Common myeloid progenitor, CD34-positive (primary cell): Measurements from ENCODE around the gene RAB39A.

Experiments
- CTCF ChIA-PET: fragments of 350-600 bp; sonication (Branson Sonifier 250); formaldehyde crosslinking; loops from one replicate; lab custom pipeline; 2021; ENCODE audit warnings: antibody characterized with exemption; lab: Charles Lee
- POLR2A ChIA-PET: fragments of 350-600 bp; sonication (Branson Sonifier 250); formaldehyde crosslinking; loops from one replicate; lab custom pipeline; 2021; ENCODE audit warnings: antibody characterized with exemption; lab: Charles Lee
- DNase-seq, 3 donors: peaks; one replicate each; pipeline versions ENCODE4 v3.0.0 to v3.0.0-alpha.2; 2013
- H3K27ac ChIP-seq, 2 experiments: 1 replicate in 1 of 2; 2 replicates in 1 of 2; pipeline ENCODE4 v1.7.0; 2013; ENCODE audit warnings: inconsistent platforms in 2 of 2, low read length in 2 of 2, mild to moderate bottlenecking in 2 of 2, low read depth in 1 of 2, moderate library complexity in 1 of 2; ENCODE audit not compliant: severe bottlenecking in 2 of 2, insufficient read depth in 1 of 2, poor library complexity in 1 of 2
- H3K27me3 ChIP-seq, 5 experiments: replicated peaks in 2 of 5; 1 replicate in 3 of 5; 2 replicates in 2 of 5; pipeline versions ENCODE4 v1.6.1 to v1.7.0; 2013; ENCODE audit warnings: low read length in 4 of 5, mild to moderate bottlenecking in 2 of 5, moderate library complexity in 2 of 5, inconsistent platforms in 1 of 5; ENCODE audit not compliant: insufficient read depth in 5 of 5, control insufficient read depth in 4 of 5
- H3K36me3 ChIP-seq, 4 experiments: 1 replicate in 2 of 4; 2 replicates in 2 of 4; pipeline versions ENCODE4 v1.6.1 to v1.7.0; 2013; ENCODE audit warnings: low read length in 3 of 4, control low read depth in 1 of 4, mild to moderate bottlenecking in 1 of 4; ENCODE audit not compliant: control insufficient read depth in 4 of 4, insufficient read depth in 4 of 4
- H3K4me1 ChIP-seq, 4 experiments: 1 replicate in 3 of 4; 2 replicates in 1 of 4; pipeline versions ENCODE4 v1.6.1 to v1.7.1; 2013; ENCODE audit warnings: low read length in 3 of 4, mild to moderate bottlenecking in 3 of 4, control low read depth in 1 of 4, inconsistent platforms in 1 of 4, moderate library complexity in 1 of 4; ENCODE audit not compliant: control insufficient read depth in 4 of 4, insufficient read depth in 4 of 4; ENCODE audit errors: control extremely low read depth in 1 of 4
- H3K4me3 ChIP-seq, 7 experiments: 1 replicate in 4 of 7; 2 replicates in 3 of 7; pipeline versions ENCODE4 v1.5.1 to v1.7.0; 2013; ENCODE audit warnings: mild to moderate bottlenecking in 7 of 7, low read length in 6 of 7, moderate library complexity in 6 of 7, inconsistent platforms in 2 of 7, low read depth in 2 of 7, control low read depth in 1 of 7; ENCODE audit not compliant: insufficient read depth in 4 of 7, control insufficient read depth in 1 of 7; ENCODE audit errors: extremely low read depth in 1 of 7
- H3K9me3 ChIP-seq, 5 experiments: 1 replicate in 4 of 5; 2 replicates in 1 of 5; pipeline versions ENCODE4 v1.6.1 to v1.7.1; 2013; ENCODE audit warnings: low read length in 4 of 5, mild to moderate bottlenecking in 2 of 5, inconsistent platforms in 1 of 5, low read depth in 1 of 5, moderate library complexity in 1 of 5; ENCODE audit not compliant: control insufficient read depth in 4 of 5, insufficient read depth in 2 of 5; ENCODE audit errors: control extremely low read depth in 1 of 5
- WGBS: methylation state at CpG from one replicate; pipeline ENCODE4 v1.1.5; 2013; ENCODE audit not compliant: insufficient coverage; 5-methylcytosine and 5-hydroxymethylcytosine counted together

RAB39A gene

DNA sequence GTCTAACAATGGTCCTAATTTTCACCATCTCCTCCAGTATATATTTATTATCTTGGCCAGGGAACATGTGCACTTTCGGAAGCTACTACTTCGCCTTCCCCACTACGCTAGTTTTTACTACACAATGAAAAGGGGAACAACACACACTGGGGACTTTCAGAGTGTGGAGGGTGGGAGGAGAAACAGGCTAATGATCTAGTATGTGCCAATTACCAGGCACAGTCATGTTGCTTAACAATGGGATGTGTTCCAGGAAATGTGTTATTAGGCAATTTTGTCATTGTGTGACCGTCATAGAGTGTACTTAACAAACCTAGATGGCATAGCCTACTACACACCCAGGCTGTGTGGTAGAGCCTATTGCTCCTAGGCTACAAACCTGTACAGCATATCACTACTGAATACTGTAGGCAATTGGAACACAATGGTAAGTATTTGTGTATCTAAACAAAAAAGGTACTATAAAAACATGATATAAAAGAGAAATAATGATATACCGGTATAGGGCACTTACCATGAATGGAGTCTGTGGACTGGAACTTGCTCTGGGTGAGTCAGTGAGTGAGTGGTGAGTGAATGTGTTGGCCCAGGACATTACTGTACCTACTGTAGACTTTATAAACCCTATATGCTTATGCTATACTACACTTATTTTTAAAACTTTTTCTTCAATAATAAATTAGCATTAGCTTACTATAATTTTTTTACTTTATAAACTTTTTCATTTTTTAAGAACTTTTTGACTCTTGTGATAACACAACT is 60.3 kb downstream of the RAB39A start:
- DNase-seq: no peak
- no CpG with 5 or more reads among the region's 5 CpGs for WGBS
- CTCF ChIA-PET: interaction anchor here (0.6 kb wide), 1 partner anchor 33 kb away, joined by 3 read pairs; no protein-coding TSS in a partner anchor
- Histone ChIP-seq H3K9me3 (no peaks in the 10 kb centered on the region), H3K4me1 (no peaks in the 10 kb centered on the region), H3K36me3 (no peaks in the 10 kb centered on the region), H3K27ac (no peak overlapping the region), H3K27me3 (peaks cover 0 to 2% (median 0%) of the 10 kb centered on the region in 5 experiments), H3K4me3 (no peak overlapping the region)
- POLR2A ChIA-PET: no interaction called here

GRCh38 chr11:107991868-107992414 is 63.7 kb downstream of the RAB39A start:
- POLR2A ChIA-PET: no interaction called here
- CTCF ChIA-PET: no interaction called here
- 100% methylated on average over 3 of the region's 5 CpGs for WGBS
- H3K4me1 ChIP-seq: no peaks in the 10 kb centered on the region
- H3K9me3 ChIP-seq: peaks cover 0 to 3% (median 0%) of the 10 kb centered on the region in 5 experiments
- H3K36me3 ChIP-seq: no peaks in the 10 kb centered on the region
- H3K4me3 ChIP-seq: no peak overlapping the region
- H3K27ac ChIP-seq: no peak overlapping the region
- peaks cover 0 to 2% (median 0%) of the 10 kb centered on the region in 5 experiments for H3K27me3 ChIP-seq
- no peak for DNase-seq

DNA sequence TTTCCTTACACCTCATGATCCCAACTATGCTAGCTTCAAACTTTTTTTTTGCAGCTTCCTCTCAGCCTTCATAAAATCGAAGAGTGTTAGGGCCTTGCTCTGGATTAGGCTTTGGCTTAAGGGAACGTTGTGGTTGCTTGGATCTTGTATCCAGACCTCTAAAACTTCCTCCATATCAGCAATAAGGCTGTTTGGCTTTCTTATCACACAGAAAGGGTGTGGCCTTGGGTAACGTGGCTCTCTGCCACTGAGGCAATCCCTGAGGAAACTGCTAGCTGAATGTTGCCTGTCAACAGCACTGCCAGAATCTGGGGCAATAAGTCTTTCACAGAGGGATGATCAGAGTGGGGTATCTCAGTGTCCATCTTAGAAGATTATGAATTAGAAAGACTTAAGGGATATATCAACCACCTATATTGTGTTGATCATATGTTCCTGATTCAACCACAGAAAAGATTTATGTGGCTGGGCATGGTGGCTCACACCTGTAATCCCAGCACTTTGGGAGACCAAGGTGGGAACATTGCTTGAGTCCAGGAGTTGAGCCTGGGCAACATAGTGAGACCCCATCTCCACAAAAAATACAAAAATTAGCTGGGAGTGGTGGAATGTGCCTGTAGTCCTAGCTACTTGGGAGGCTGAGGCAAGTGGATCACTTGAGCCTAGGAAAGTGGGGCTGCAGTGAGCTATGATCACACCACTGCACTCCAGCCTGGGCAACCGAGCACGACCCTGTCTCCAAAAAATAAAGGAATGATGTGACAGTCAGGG is 67.9 kb downstream of the RAB39A start:
- POLR2A ChIA-PET: no interaction called here
- WGBS: 73% methylated on average over 1 of the region's 5 CpGs

DNA sequence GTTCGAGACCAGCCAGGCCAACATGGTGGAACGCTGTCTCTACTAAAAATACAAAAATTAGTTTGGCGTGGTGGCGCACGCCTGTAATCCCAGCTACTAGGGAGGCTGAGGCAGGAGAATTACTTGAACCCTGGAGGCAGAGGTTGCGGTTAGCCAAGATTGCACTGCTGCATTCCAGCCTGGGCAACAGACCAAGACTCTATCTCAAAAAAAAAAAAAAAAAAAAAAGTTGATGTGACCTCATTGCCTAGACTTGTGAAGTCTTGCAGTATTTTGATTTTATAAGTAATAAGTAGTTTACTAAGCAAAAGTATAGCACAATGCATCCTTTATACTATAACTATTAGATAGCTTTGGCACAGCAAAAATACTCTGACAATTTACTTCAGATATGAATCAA is 70.5 kb downstream of the RAB39A start:
- Histone ChIP-seq H3K27ac (no peak overlapping the region), H3K36me3 (no peaks in the 10 kb centered on the region), H3K4me1 (no peaks in the 10 kb centered on the region), H3K9me3 (peaks cover 0 to 3% (median 0%) of the 10 kb centered on the region in 5 experiments), H3K27me3 (peaks cover 0 to 4% (median 0%) of the 10 kb centered on the region in 5 experiments), H3K4me3 (no peak overlapping the region)
- WGBS: 98% methylated on average over 6 of the region's 6 CpGs
- ChIA-PET POLR2A (no interaction called here), CTCF (interaction anchor here (0.7 to 2.1 kb wide), 4 partner anchors 10 to 120 kb away, joined by 3 to 7 read pairs (median 5); partner anchors contain the start of gene CUL5)
- DNase-seq: no peak

More for the DNA sequence above, 67.9 kb downstream of the RAB39A start:
- no peak for DNase-seq
- H3K27ac ChIP-seq: no peak overlapping the region
- peaks cover 0 to 2% (median 0%) of the 10 kb centered on the region in 5 experiments for H3K27me3 ChIP-seq
- no peak overlapping the region for H3K4me3 ChIP-seq
- H3K4me1 ChIP-seq: no peaks in the 10 kb centered on the region
- H3K36me3 ChIP-seq: no peaks in the 10 kb centered on the region
- H3K9me3 ChIP-seq: peaks cover 0 to 3% (median 0%) of the 10 kb centered on the region in 5 experiments
- CTCF ChIA-PET: interaction anchor here (2.1 kb wide), 1 partner anchor 13 kb away, joined by 7 read pairs; the partner anchor contains the start of gene CUL5

DNA sequence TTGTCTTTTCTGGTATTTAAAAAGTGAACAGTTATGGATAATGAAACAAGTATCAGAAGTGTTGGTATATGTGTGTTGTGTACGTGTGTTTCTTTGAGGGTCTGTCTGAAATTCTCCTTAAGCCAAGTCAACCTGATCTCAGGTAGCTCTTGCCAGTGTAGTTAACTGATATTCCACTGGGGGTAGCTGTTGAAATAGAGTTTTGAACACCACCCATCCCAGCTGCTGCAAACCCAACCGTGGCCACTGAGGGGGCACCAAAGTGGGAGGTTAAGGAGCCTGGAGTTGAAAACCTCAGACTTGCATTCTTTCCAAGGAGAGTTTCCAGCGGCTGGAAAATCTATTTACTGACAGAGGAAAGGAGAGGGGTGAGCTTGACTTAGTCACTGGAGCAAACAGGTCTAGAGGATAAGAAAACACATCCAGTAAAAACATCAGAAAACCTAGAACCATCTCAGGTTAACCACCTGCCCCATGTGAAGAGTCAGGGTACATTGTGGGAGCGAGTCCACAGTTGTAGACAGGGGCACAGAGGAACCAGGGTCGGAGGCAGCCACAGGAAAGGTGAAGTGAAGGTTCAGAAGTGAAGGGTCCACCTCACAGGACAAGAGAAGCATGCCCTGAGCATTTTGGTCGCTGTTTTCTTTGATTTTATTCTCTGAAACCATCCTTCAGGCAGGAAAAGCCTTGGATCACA is 71.7 kb downstream of the RAB39A start:
- POLR2A ChIA-PET: no interaction called here

GRCh38 chr11:108002476-108002875 is 74.2 kb downstream of the RAB39A start:
- Histone ChIP-seq H3K27me3 (peaks cover 0 to 4% (median 0%) of the 10 kb centered on the region in 5 experiments), H3K9me3 (no peaks in the 10 kb centered on the region), H3K4me3 (no peak overlapping the region), H3K4me1 (no peaks in the 10 kb centered on the region), H3K27ac (no peak overlapping the region), H3K36me3 (no peaks in the 10 kb centered on the region)
- 96% methylated on average over 3 of the region's 3 CpGs for WGBS
- DNase-seq: no peak
- ChIA-PET POLR2A (no interaction called here), CTCF (no interaction called here)

More for the DNA sequence above, 71.7 kb downstream of the RAB39A start:
- 59% methylated on average over 3 of the region's 6 CpGs for WGBS
- no peaks in the 10 kb centered on the region for H3K36me3 ChIP-seq
- CTCF ChIA-PET: interaction anchor here (0.6 to 1.6 kb wide), 7 partner anchors 9 to 653 kb away, joined by 3 to 6 read pairs (median 3); partner anchors contain the start of gene CUL5
- H3K9me3 ChIP-seq: peaks cover 0 to 3% (median 0%) of the 10 kb centered on the region in 5 experiments
- no peak overlapping the region for H3K27ac ChIP-seq
- H3K4me3 ChIP-seq: no peak overlapping the region
- H3K4me1 ChIP-seq: no peaks in the 10 kb centered on the region
- peak; percentile 64 to 75 (median 75) for DNase-seq
- H3K27me3 ChIP-seq: peaks cover 0 to 4% (median 0%) of the 10 kb centered on the region in 5 experiments
